ENCODE measurements around the gene MED12L.
"Not testable (repeated sequence)": the region's sequence is repeated elsewhere in the genome, so short reads cannot be mapped to it uniquely, and the experiment has no call there.

Gene MED12L

GRCh38 chr3:151058740-151059139 is 26.7 kb upstream of the MED12L start:
- Histone ChIP-seq H3K9me3 (ENCODE audit: low read depth, low read length) (no peaks in the 10 kb centered on the region), H3K27ac (no peak overlapping the region), H3K4me3 (no peak overlapping the region), H3K36me3 (ENCODE audit: insufficient read depth, low read length) (no peaks in the 10 kb centered on the region), H3K9ac (ENCODE audit: insufficient read length) (no peak overlapping the region)
- TF ChIP-seq FOXP2 (optimal IDR thresholded peaks at IDR 0.05; ENCODE audit: control extremely low read depth, extremely low read length, insufficient read depth): no peak
- TF ChIP-seq POLR2AphosphoS5 (IDR thresholded peaks at IDR 0.05; ENCODE audit: borderline replicate concordance, low read depth, low read length): no peak
- TF ChIP-seq EZH2 (IDR thresholded peaks at IDR 0.05): no peak
- DNase-seq (ENCODE audit: low read depth, low spot score): no peak

- peak overlapping the region; percentile 3; the same call in 1 of the 2 replicates for H3K4me3 ChIP-seq
- no peak for TF ChIP-seq FOXP2 (optimal IDR thresholded peaks at IDR 0.05; ENCODE audit: control extremely low read depth, extremely low read length, insufficient read depth)
- TF ChIP-seq POLR2AphosphoS5 (IDR thresholded peaks at IDR 0.05; ENCODE audit: borderline replicate concordance, low read depth, low read length): no peak
- TF ChIP-seq EZH2 (IDR thresholded peaks at IDR 0.05): no peak
- no peaks in the 10 kb centered on the region for H3K36me3 ChIP-seq (ENCODE audit: insufficient read depth, low read length)
- peak; percentile 35 for DNase-seq (ENCODE audit: low read depth, low spot score)
- H3K27ac ChIP-seq: no peak overlapping the region; the same call in 1 of the 2 replicates
- H3K9ac ChIP-seq (ENCODE audit: insufficient read length): no peak overlapping the region
- no peaks in the 10 kb centered on the region for H3K9me3 ChIP-seq (ENCODE audit: low read depth, low read length)
Observed at GRCh38 chr3:151062611-151063010, 22.9 kb upstream of the MED12L start.

GRCh38 chr3:151067158-151067557 is 18.3 kb upstream of the MED12L start:
- H3K9me3 ChIP-seq (ENCODE audit: low read depth, low read length): no peaks in the 10 kb centered on the region
- no peak for DNase-seq (ENCODE audit: low read depth, low spot score)
- no peak for TF ChIP-seq FOXP2 (optimal IDR thresholded peaks at IDR 0.05; ENCODE audit: control extremely low read depth, extremely low read length, insufficient read depth)
- no peak for TF ChIP-seq POLR2AphosphoS5 (IDR thresholded peaks at IDR 0.05; ENCODE audit: borderline replicate concordance, low read depth, low read length)
- no peak for TF ChIP-seq EZH2 (IDR thresholded peaks at IDR 0.05)

GRCh38 chr3:151072842-151073241 is 12.6 kb upstream of the MED12L start:
- not testable (repeated sequence) for H3K4me3 ChIP-seq; H3K27ac ChIP-seq; H3K9ac ChIP-seq (ENCODE audit: insufficient read length); DNase-seq (ENCODE audit: low read depth, low spot score); H3K36me3 ChIP-seq (ENCODE audit: insufficient read depth, low read length); H3K9me3 ChIP-seq (ENCODE audit: low read depth, low read length)

More at GRCh38 chr3:151067158-151067557, 18.3 kb upstream of the MED12L start:
- no peak overlapping the region for H3K9ac ChIP-seq (ENCODE audit: insufficient read length)
- H3K36me3 ChIP-seq (ENCODE audit: insufficient read depth, low read length): no peaks in the 10 kb centered on the region
- no peak overlapping the region for H3K27ac ChIP-seq
- H3K4me3 ChIP-seq: no peak overlapping the region

- Histone ChIP-seq H3K4me3 (no peak overlapping the region), H3K9me3 (ENCODE audit: low read depth, low read length) (no peaks in the 10 kb centered on the region), H3K27ac (no peak overlapping the region), H3K9ac (ENCODE audit: insufficient read length) (no peak overlapping the region), H3K36me3 (ENCODE audit: insufficient read depth, low read length) (no peaks in the 10 kb centered on the region)
- no peak for DNase-seq (ENCODE audit: low read depth, low spot score)
- TF ChIP-seq FOXP2 (optimal IDR thresholded peaks at IDR 0.05; ENCODE audit: control extremely low read depth, extremely low read length, insufficient read depth) (no peak), EZH2 (IDR thresholded peaks at IDR 0.05) (no peak), POLR2AphosphoS5 (IDR thresholded peaks at IDR 0.05; ENCODE audit: borderline replicate concordance, low read depth, low read length) (no peak)
Observed at GRCh38 chr3:151074256-151074655, 11.2 kb upstream of the MED12L start.

- DNase-seq (ENCODE audit: low read depth, low spot score): no peak
- H3K36me3 ChIP-seq (ENCODE audit: insufficient read depth, low read length): no peaks in the 10 kb centered on the region
- no peak overlapping the region for H3K9ac ChIP-seq (ENCODE audit: insufficient read length)
- H3K4me3 ChIP-seq: no peak overlapping the region
- H3K27ac ChIP-seq: no peak overlapping the region
- TF ChIP-seq FOXP2 (optimal IDR thresholded peaks at IDR 0.05; ENCODE audit: control extremely low read depth, extremely low read length, insufficient read depth) (no peak), EZH2 (IDR thresholded peaks at IDR 0.05) (no peak), POLR2AphosphoS5 (IDR thresholded peaks at IDR 0.05; ENCODE audit: borderline replicate concordance, low read depth, low read length) (no peak)
- H3K9me3 ChIP-seq (ENCODE audit: low read depth, low read length): no peaks in the 10 kb centered on the region
Observed at GRCh38 chr3:151075869-151076562, 9.4 kb upstream of the MED12L start.

GRCh38 chr3:151076626-151077025 is 8.8 kb upstream of the MED12L start:
- no peak for DNase-seq (ENCODE audit: low read depth, low spot score)
- H3K9ac ChIP-seq (ENCODE audit: insufficient read length): no peak overlapping the region
- no peak overlapping the region for H3K27ac ChIP-seq
- H3K4me3 ChIP-seq: no peak overlapping the region
- H3K9me3 ChIP-seq (ENCODE audit: low read depth, low read length): no peaks in the 10 kb centered on the region
- H3K36me3 ChIP-seq (ENCODE audit: insufficient read depth, low read length): no peaks in the 10 kb centered on the region
- TF ChIP-seq FOXP2 (optimal IDR thresholded peaks at IDR 0.05; ENCODE audit: control extremely low read depth, extremely low read length, insufficient read depth) (no peak), POLR2AphosphoS5 (IDR thresholded peaks at IDR 0.05; ENCODE audit: borderline replicate concordance, low read depth, low read length) (no peak), EZH2 (IDR thresholded peaks at IDR 0.05) (no peak)

GRCh38 chr3:151081082-151081481 is 4.4 kb upstream of the MED12L start:
- not testable (repeated sequence) for H3K9me3 ChIP-seq (ENCODE audit: low read depth, low read length); H3K36me3 ChIP-seq (ENCODE audit: insufficient read depth, low read length); H3K9ac ChIP-seq (ENCODE audit: insufficient read length); H3K27ac ChIP-seq; H3K4me3 ChIP-seq; DNase-seq (ENCODE audit: low read depth, low spot score)

All from SK-N-MC (cell line).